Activated gamma-delta T cell treated with Interleukin-2 at 50 U/mL for 16 hours (primary cell): ENCODE data around the gene PTPN13.
"Not testable (repeated sequence)": the region's sequence is repeated elsewhere in the genome, so short reads cannot be mapped to it uniquely, and the experiment has no call there.

Experiments used
- DNase-seq: peaks from one replicate; pipeline ENCODE4 v3.0.0-alpha.2; 2020

Gene PTPN13

DNA sequence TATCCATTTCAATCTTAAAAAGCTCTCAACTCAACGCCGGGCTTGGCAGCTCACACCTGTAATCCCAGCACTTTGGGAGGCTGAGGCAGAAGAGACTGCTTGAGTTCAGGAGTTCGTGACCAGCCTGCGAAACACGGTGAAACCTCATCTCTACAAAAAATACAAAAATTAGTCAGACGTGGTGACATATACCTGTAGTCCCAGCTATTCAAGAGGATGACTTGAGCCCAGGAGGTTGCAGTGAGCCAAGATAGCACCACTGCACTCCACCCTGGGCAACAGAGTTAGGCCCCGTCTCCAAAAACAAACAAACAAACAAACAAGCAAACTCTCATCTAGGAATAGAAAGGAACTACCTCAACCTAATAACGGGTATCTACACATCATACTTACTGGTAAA, 50.8 kb downstream of the PTPN13 start:
- no peak for DNase-seq

- DNase-seq = no peak
Observed at GRCh38 chr4:86652332-86652932, 58.3 kb downstream of the PTPN13 start.

DNA sequence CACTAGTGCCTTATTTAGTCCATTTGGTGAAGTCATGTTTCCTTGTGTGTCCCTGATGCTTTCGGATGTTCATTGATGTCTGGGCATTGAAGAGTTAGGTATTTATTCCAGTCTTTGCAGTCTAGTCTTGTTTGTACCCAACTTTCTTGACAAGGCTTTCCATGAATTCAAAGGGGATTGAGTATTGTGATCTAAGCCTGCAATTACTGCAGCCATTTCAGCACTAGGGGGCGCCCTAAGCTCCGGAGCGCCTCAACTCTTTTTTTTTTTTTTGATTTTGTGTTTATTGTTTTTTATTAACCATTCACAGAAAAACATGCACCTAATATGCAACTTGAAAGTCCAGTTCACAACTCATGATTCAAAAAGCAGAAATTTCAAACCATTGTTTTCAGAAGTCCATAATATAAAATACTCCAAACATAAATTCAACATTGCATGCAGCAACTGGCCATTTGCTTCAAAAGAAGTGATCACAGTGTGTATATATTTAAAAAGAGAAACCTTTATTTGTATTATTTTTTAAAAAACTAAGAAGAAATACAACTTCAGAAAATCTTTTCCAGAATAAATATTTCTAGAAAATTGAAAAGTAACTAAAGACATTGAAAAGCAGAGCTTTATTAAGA, 59.2 kb downstream of the PTPN13 start:
- DNase-seq = no peak

- not testable (repeated sequence) for DNase-seq
Observed at GRCh38 chr4:86656781-86657180, 62.7 kb downstream of the PTPN13 start.

DNA sequence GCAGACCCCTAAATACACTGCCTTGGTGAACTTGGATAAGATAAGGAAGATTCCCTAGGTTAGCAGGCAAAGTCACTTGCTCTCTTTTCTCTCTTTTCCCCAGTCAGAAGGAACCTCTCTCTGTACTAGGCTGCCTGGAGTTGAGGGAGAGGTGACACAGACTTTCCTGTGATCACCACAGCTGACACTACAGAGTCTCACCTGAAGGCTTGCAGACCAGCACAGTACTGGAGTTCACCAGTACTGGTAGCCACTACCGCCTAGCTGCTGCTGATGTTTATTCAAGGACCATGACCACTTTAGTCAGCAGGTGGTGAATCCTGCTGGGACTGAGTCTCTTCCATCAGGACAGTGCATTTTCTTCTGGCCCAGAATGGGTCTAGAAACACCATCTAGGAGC, 63.3 kb downstream of the PTPN13 start:
- DNase-seq = no peak

DNA sequence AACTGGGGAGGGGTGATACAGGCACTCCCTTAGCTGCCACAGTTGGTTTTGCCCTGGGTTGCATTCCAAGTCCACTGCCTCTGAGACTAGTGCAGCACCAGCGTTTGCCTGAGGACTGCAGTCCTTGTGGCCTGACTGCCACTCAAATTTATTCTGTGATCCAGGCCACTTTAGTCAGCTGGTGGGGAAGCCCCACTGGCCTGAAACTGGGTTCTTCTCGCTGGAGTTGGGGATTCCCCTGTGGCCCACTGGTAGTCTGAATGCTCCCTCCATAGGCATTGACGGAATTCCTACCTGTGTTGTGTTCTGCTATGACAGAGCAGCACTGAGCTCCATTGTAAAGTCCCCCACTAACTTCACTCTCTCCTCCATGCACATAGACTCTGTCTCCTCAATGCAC, 63.8 kb downstream of the PTPN13 start:
- DNase-seq = no peak

DNA sequence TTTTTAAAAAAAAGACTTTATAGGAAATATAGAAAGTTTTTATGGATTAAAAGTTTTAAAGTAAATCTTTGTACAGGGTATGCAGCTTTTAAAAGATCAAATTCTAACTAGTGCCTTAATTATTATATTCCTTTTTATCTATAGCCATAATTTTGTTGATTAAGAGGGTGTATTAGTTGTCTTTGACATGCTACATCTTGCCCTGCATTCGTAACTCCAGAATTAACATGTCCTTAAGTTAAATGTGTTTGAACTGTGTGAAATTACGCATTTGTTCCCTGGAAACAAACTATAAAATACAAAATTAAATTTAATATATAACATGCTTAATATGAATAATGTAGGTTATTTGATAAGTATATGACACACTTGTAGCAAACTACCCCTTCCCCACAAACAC, 66.3 kb downstream of the PTPN13 start:
- no peak for DNase-seq

GRCh38 chr4:86661006-86661405, 66.9 kb downstream of the PTPN13 start:
- no peak for DNase-seq

GRCh38 chr4:86661418-86661817, 67.3 kb downstream of the PTPN13 start:
- DNase-seq = no peak

DNA sequence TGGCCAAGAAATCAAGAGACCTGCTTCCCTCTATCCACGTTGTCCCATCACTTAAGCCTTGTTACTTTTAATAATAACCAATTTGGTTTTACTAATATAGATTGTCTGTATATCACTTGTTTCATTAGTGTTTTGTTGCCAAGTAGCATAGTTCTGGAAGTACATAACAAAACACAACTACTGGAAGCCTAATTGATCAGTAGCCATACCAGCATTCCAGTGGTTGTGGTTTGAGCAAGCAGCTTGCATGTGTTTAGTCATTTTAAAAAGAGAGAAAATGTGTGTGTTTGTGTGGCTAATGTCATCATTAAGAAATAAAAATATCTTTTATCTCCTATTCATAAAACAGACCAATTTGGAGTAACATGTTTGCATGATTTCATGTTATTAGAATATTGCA, 70.8 kb downstream of the PTPN13 start:
- DNase-seq = no peak

DNA sequence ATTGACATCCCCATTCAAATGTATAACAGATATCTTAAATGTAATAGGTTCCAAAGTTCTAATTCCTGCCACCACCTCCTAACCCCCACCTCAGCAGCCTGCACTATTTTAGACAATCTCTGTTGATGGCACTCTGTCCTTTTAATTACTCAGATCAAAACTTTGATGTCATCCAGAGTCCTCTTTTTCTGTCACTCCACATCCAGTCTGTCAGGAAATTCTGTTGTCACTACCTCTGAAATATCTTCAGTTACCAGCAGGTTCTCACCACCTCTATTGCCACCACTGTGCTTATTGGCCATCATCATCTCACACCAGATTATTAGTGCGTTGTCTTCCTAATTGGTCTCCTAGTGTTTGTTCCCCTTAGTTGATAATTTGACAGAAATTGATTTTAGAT, 76.2 kb downstream of the PTPN13 start:
- no peak for DNase-seq

GRCh38 chr4:86670756-86671155, 76.6 kb downstream of the PTPN13 start:
- no peak for DNase-seq

GRCh38 chr4:86675548-86675947, 81.4 kb downstream of the PTPN13 start:
- no peak for DNase-seq

GRCh38 chr4:86678796-86679195, 84.7 kb downstream of the PTPN13 start:
- DNase-seq = no peak

DNA sequence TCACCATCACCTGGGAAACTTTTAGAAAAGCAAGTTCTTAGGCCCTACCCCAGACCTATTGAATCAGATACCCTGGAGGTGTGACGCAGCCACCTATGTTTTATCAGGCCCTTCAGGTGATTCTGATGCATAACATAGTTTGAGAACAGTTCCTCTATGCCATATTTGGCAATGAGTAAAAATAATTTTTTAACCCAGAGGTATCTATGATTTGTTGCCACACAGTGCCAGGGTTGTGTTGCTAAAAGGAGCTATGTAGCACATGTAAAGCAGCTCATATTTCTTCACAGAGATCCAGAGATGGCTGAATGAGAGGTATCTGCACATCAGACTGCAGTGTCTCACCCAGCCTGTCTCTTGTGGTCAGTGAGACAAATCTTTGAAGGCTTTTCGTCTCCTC, 85.3 kb downstream of the PTPN13 start:
- DNase-seq = no peak

DNA sequence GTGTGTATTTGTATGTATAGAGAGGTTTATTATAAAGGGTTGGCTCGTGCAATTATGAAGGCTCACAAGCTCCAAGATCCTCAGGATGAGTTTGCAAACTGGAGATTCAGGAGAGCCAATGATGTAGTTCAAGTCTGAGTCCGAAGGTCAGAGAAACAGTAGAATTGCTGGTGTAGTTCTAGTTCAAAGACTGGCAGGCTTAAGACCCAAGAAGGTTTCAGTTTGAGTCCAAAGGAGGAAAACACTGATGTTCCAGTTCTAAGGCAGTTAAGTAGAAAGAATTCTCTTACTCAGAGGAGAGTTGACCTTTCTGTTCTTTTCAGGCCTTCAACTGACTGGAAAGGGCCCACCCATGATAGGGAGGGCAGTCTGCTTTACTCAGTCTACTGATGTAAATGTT, 89.1 kb downstream of the PTPN13 start:
- no peak for DNase-seq

GRCh38 chr4:86683983-86684382, 89.9 kb downstream of the PTPN13 start:
- no peak for DNase-seq

GRCh38 chr4:86685401-86685800, 91.3 kb downstream of the PTPN13 start:
- DNase-seq = no peak

- no peak for DNase-seq
Observed at GRCh38 chr4:86686741-86687140, 92.6 kb downstream of the PTPN13 start.

DNA sequence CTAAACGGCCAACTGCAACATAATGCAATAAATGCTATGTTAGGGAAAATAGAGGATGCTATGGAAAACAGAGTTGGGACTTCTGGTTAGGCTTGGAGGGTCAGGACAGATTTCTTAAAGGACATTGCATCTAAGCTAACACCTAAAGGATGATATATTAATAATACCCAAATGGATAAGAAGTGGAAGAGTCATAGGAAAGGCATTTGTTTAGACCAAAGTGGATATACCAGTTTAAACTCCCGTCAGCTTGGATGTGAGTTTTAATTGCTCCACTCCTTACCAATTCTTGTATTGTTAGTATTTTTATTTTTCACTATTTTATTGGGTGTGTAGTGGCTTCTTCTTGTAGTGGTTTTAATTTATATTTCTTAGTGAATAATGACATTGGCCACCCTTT, 93.9 kb downstream of the PTPN13 start:
- no peak for DNase-seq

DNA sequence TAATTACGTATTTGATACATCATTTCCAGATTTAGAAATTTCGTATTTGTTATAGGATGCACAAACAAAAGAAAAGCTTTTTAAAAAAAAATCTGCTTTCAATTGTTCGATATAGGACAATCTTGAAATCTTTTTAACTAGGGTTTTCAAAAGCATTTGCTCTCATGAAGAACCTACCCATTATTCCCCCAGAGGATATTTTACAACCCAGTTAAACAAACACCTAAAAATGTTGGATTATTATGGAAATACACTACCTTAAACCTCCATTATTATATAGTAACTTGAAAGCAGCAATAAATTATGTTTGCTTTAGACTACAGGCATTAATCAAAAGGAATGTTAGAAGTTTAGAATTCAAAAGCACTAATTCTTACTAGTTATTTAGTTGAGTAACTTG, 110.5 kb downstream of the PTPN13 start:
- no peak for DNase-seq

DNA sequence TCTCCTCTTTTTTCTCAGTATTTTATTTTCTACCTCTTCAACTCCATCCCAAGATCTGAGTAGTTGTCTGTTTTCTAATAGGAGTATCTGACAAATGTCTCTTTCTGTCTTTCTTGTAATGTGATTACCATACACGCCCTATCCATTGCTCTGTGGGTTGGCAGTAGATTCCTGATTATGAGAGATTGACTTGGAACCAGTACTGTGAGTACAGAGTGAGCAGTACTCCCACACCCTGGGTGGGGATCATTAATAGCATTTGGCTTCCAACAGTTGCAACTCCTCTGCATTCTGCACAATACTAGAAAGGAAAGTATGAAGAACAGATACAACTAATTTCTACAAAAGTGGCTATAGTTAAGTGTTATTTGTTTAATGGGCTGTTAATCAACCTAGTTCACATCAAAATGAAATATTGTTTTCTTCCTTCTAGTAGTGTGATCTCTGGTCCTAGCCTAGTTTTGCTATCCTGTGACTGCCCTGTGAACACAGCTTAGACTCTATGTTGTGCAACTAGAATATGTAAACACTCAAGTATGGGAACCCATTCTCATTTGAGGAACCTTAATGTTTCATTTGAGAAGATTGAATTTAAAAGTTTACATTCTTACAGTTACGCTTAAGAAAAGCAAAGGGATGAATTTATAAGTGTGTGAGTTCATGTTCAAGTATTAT, 112.9 kb downstream of the PTPN13 start:
- DNase-seq = no peak

DNA sequence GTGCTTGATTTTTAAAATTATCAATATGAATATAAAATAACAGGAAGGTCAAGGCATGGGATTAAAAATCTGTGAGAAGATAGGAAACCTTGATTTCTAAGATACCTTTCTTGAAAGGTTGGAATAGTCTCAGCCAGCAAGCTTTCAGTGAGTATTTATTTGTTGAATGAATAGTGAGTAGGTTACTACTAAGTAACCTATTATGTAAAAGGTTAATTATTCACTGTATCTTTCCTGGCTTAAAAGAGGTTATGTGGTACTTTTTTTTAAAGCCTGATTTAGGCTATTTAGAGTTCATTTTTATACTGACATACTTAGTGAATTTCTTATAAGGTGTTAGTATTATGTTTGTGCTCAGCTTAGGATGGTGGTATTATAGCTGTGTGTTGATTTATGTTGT, 123.5 kb downstream of the PTPN13 start:
- no peak for DNase-seq

DNA sequence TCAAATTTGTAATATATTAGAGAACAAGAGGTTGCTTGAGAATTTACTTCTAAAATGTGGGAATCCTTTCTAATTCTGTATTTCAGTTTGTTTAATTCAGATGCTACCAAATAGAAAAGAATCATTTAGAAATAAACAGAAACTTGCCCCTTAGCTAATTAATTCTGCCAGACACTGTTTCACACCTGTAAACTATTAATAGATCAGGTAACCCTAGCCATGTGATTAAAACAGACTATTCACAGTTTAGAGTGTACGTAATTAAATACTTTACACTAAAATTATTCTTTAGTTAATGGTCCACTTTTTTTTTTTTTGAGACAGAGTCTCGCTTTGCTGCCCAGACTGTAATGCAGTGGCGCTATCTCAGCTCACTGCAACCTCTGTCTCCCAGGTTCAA, 124.0 kb downstream of the PTPN13 start:
- DNase-seq = no peak

DNA sequence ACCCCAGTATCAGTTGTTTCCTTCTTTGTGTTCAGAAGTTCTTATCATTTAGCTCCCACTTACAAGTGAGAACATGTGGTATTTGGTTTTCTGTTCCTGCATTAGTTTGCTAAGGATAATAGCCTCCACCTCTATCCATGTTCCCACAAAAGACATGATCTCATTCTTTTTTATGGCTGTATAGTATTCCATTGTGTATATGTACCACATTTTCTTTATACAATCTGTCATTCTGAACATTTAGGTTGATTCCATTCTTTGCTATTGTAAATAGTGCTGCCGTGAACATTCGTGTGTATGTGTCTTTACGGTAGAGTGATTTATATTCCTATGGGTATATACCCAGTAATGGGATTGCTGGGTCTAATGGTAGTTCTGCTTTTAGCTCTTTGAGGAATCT, 125.0 kb downstream of the PTPN13 start:
- DNase-seq = not testable (repeated sequence)
